Uterus (tissue), 4 donors: ENCODE data around the gene CST6. TPM values are rescaled to one million over a fixed set of nuclear protein-coding genes. Genes with fewer than 3 reads are reported as not detected.

Source experiments
- DNase-seq, 2 donors: peaks; one replicate each; pipeline ENCODE4 v3.0.0-alpha.2; 2019 to 2020
- H3K27ac ChIP-seq, 2 donors: fragments of 200-600 bp; sonication (generic); 1 replicate in 1 of 2; 2 replicates in 1 of 2; pipeline ENCODE4 v1.5.1; 2016 to 2018
- H3K27me3 ChIP-seq, 2 donors: fragments of 200-600 bp; sonication (generic); one replicate each; pipeline ENCODE4 v1.5.1; 2018 to 2019; ENCODE audit warnings: control low read depth in 1 of 2
- H3K36me3 ChIP-seq, 2 donors: fragments of 200-600 bp; sonication (generic); one replicate each; pipeline ENCODE4 v1.5.1; 2019; ENCODE audit warnings: control low read depth in 1 of 2
- H3K4me1 ChIP-seq, 2 donors: fragments of 200-600 bp; sonication (generic); one replicate each; pipeline ENCODE4 v1.5.1; 2018 to 2019; ENCODE audit warnings: control low read depth in 1 of 2
- H3K4me3 ChIP-seq, 2 donors: fragments of 200-600 bp; sonication (generic); 1 replicate in 1 of 2; 2 replicates in 1 of 2; pipeline ENCODE4 v1.5.1; 2018 to 2019; ENCODE audit warnings: mild to moderate bottlenecking in 1 of 2
- H3K9me3 ChIP-seq, 2 donors: fragments of 200-600 bp; sonication (generic); one replicate each; pipeline ENCODE4 v1.5.1; 2019; ENCODE audit warnings: control low read depth in 1 of 2
- POLR2A ChIP-seq, 2 donors: fragments of 450-650 bp; IDR thresholded peaks; one replicate each; pipeline ENCODE4 v1.6.1; 2016; ENCODE audit warnings: antibody characterized with exemption in 2 of 2, mild to moderate bottlenecking in 1 of 2, moderate library complexity in 1 of 2
- intact Hi-C: fragments of 100-400 bp; cut with DNase I; formaldehyde crosslinking; loops from one replicate; pipeline ENCODE4 v1.15.1; 2023; ENCODE audit warnings: low total_unique reads
- total RNA-seq, 4 donors: library from RNA; depleted of rRNA in 3 of 4; stranded (reverse); fragments of >200 nt in 3 of 4; gene quantifications; one replicate each; pipeline versions ENCODE4 v1.1.0 to v1.2.4, GENCODE V29; 2014 to 2023
- TF ChIP-seq, protein P1 (sequence below), 4 experiments: fragments of 200-600 bp in 2 of 4; fragments of 450-650 bp in 2 of 4; sonication (generic) in 2 of 4; IDR thresholded peaks; one replicate each; pipeline ENCODE4 v1.5.1; 2016 to 2019; ENCODE audit warnings: antibody characterized with exemption in 4 of 4, mild to moderate bottlenecking in 2 of 4, moderate library complexity in 1 of 4
- donor health status: DM: yes; HTN: yes; CAD: no.

The CST6 gene
- total RNA-seq, 4 donors from 2014 or later: 0.59 TPM; not detected in 3

DNA sequence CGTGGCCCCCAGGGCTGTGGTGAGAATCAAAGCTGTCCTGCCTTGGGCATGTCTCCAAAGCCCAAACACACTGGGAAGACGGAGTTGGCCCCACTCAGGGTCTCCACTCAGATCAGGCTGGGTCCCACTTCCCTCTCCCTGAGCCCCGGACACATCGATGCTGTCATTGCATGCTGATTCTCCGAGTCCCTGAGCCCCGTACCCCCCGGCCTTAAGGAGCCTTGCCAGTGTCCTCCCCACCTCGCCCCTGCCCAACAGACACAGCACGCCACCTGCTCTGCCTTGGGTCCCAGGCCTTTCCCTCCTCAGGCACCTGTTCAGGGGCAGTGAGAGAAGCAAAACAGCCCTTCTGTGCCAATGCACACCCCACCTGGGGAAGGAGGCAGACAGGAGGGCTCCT, 24.5 kb upstream of the CST6 start:
- intact Hi-C loops: loop anchor here (5.0 kb wide), 1 partner anchor 105 kb away; no protein-coding TSS in a partner anchor
- no peaks in the 10 kb centered on the region for H3K27me3 ChIP-seq
- H3K27ac ChIP-seq: no peak overlapping the region
- no peak overlapping the region for H3K4me3 ChIP-seq
- H3K4me1 ChIP-seq: no peaks in the 10 kb centered on the region
- no peak for DNase-seq
- TF ChIP-seq, protein P1, sequence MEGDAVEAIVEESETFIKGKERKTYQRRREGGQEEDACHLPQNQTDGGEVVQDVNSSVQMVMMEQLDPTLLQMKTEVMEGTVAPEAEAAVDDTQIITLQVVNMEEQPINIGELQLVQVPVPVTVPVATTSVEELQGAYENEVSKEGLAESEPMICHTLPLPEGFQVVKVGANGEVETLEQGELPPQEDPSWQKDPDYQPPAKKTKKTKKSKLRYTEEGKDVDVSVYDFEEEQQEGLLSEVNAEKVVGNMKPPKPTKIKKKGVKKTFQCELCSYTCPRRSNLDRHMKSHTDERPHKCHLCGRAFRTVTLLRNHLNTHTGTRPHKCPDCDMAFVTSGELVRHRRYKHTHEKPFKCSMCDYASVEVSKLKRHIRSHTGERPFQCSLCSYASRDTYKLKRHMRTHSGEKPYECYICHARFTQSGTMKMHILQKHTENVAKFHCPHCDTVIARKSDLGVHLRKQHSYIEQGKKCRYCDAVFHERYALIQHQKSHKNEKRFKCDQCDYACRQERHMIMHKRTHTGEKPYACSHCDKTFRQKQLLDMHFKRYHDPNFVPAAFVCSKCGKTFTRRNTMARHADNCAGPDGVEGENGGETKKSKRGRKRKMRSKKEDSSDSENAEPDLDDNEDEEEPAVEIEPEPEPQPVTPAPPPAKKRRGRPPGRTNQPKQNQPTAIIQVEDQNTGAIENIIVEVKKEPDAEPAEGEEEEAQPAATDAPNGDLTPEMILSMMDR (IDR thresholded peaks at IDR 0.05): no peak
- TF ChIP-seq POLR2A (IDR thresholded peaks at IDR 0.05): no peak
- H3K36me3 ChIP-seq: no peaks in the 10 kb centered on the region
- no peaks in the 10 kb centered on the region for H3K9me3 ChIP-seq

DNA sequence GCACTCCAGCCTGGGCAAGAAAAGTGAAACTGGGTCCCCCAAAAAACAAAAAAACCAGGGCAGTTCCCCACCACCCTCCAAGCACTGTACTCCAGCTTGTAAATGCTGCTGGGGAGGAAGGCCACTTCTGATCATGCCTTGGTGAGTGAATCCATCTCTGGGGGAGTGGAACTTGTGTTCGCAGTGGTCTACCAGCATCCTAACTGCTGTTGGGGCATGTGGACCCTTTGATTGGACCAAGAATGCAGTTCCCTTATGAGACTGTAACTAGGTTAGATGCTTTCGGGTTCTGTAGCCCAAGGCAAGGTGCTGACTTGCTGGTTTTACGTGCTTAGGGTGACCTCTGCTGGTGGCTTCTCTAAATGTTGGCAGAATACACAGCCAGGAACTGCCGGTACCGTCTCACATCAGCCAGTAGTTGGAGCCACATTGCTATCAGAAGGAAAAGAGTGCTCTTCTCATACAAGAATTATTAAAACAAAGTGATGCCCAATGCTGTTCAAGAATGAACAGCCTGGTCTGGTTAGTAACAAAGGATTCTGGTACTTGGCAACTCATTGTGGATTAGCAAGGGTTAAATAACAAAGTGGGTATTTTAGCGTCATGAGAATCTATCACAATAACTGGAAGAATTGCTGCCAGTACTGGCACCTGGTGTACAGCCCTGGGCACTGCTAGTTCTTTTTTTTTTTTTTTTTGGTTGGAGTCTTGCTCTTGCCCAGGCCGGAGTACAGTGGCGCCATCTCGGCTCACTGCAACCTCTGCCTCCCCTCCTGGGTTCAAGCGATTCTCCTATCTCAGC, 22.8 kb upstream of the CST6 start:
- intact Hi-C loops: loop anchor here (5.0 kb wide), 1 partner anchor 107 kb away; no protein-coding TSS in a partner anchor
- no peaks in the 10 kb centered on the region for H3K4me1 ChIP-seq
- H3K36me3 ChIP-seq: no peaks in the 10 kb centered on the region
- H3K27me3 ChIP-seq: no peaks in the 10 kb centered on the region
- no peak overlapping the region for H3K27ac ChIP-seq
- TF ChIP-seq, protein P1 (IDR thresholded peaks at IDR 0.05): peak; percentile 89 to 99 (median 96)
- peak in 1 of 2 donors; percentile 27 for TF ChIP-seq POLR2A (IDR thresholded peaks at IDR 0.05)
- H3K4me3 ChIP-seq: no peak overlapping the region
- no peaks in the 10 kb centered on the region for H3K9me3 ChIP-seq
- peak; percentile 89 to 92 for DNase-seq

DNA sequence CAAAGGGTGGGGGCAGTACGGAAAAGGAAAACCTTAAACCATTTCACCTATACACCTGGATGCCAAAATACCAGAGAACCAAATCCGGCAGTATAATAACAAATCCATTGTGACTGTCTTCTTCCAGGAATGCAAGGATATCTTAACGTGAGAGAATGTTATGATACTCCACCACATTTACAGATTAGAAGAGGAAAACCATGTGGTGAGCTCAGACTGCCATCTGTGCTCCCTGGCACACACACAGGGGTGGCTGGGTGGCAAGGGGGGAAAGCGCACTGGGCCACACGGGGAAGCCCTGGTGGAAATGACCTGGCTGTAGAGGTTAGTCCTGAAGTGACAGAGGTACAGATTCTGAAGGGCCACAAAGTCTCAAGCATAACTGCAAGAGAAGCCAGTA, 19.8 kb upstream of the CST6 start:
- intact Hi-C loops: no loop called here
- no peak for TF ChIP-seq POLR2A (IDR thresholded peaks at IDR 0.05)
- TF ChIP-seq, protein P1 (IDR thresholded peaks at IDR 0.05): no peak
- Histone ChIP-seq H3K9me3 (no peaks in the 10 kb centered on the region), H3K4me1 (no peaks in the 10 kb centered on the region), H3K27me3 (no peaks in the 10 kb centered on the region), H3K36me3 (no peaks in the 10 kb centered on the region), H3K27ac (no peak overlapping the region), H3K4me3 (no peak overlapping the region)
- DNase-seq: no peak

DNA sequence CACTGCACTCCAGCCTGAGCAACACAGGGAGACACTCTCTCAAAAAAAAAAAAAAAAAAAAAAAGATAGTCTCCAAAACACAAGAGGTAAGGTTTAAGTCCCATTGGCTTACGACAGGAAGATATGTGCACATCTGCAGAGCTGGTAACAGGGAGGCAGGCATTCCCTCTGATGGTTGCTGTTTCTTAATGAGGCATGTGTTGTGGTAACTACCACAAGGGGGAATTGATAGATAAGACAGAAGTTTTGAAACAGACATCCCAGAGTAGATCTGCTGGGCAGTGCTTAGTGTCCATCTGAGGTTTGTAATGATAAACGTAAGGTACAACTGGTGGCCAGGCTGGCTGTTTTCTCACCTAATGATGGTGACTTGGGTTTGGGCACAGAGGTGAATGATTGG, 14.5 kb upstream of the CST6 start:
- Histone ChIP-seq H3K4me3 (no peak overlapping the region), H3K27me3 (no peaks in the 10 kb centered on the region), H3K27ac (no peak overlapping the region), H3K4me1 (peaks cover 3% of the 10 kb centered on the region in 2 donors), H3K9me3 (no peaks in the 10 kb centered on the region), H3K36me3 (no peaks in the 10 kb centered on the region)
- intact Hi-C loops: no loop called here
- TF ChIP-seq, protein P1 (IDR thresholded peaks at IDR 0.05): no peak
- no peak for TF ChIP-seq POLR2A (IDR thresholded peaks at IDR 0.05)
- DNase-seq: no peak

DNA sequence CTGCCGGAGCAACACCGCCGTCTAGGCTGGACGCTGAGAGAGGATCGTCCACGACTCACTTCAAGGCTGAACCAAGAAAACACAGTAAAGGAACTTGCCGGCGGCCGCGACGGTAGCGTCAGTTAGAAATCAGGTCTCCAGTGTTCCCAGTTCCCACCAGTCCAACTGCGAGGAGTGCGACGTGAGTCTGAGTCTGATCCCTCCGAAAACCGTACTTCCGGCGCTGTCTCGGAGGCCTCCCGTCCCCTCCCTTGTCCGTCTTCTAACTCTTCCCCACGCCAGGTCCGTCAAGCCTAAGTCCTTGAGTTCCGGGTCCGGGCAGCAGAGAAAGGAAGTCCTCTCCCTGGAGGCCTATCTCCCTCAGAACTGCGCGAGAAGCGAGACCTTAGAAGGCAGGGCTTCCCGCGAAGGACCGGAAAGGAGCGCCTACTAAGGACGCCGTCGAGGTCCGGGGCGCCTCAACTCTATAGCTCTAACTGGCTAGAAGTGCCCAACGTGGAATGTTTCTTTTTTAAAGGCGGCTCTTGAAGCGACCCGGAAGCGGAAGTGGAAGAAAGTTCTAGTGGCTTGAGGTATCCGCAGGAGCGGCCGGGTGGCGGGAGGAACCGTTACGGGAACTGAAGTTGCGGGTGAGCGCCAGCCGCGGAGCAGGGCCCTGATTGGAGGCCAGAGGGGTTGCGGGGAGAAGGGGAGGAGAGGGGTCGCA, 9.7 kb upstream of the CST6 start, which contains the start of the genes BANF1 and EIF1AD:
Gene BANF1 (plus strand): TSS at position 562 of the 706 bp plus-strand sequence. CDS start 748 bp downstream, outside the sequence.
Gene EIF1AD (minus strand): TSS at position 216 of the 706 bp plus-strand sequence. CDS start 1,768 bp downstream, outside the sequence.
- no peaks in the 10 kb centered on the region for H3K9me3 ChIP-seq
- H3K36me3 ChIP-seq: no peaks in the 10 kb centered on the region
- H3K4me3 ChIP-seq: peak within 1 kb of the TSS; percentile 81 to 90
- H3K27ac ChIP-seq: peak within 1 kb of the TSS; percentile 89 to 95
- intact Hi-C loops: no loop called here
- H3K27me3 ChIP-seq: no peaks in the 10 kb centered on the region
- peaks cover 6 to 12% of the 10 kb centered on the region in 2 donors for H3K4me1 ChIP-seq
- peak in 1 of 2 donors; percentile 61 for TF ChIP-seq POLR2A (IDR thresholded peaks at IDR 0.05)
- TF ChIP-seq, protein P1 (IDR thresholded peaks at IDR 0.05): peak in 2 of 4 experiments; percentile 28
- DNase-seq: peak; percentile 93
